Suprapubic skin (tissue), 3 donors: ENCODE data around the gene F11.

Source experiments
- POLR2A ChIP-seq, 2 donors: fragments of 450-650 bp; IDR thresholded peaks; one replicate each; pipeline ENCODE4 v1.6.1; 2017; ENCODE audit warnings: antibody characterized with exemption in 2 of 2, mild to moderate bottlenecking in 2 of 2, moderate library complexity in 2 of 2
- TF ChIP-seq, protein P1 (sequence below), 2 donors: fragments of 200-600 bp in 1 of 2; fragments of 450-650 bp in 1 of 2; sonication (generic) in 1 of 2; IDR thresholded peaks; one replicate each; pipeline ENCODE4 v1.5.1; 2016 to 2019; ENCODE audit warnings: antibody characterized with exemption in 2 of 2, mild to moderate bottlenecking in 1 of 2, moderate library complexity in 1 of 2

- no peak for TF ChIP-seq POLR2A (IDR thresholded peaks at IDR 0.05)
- TF ChIP-seq, protein P1, sequence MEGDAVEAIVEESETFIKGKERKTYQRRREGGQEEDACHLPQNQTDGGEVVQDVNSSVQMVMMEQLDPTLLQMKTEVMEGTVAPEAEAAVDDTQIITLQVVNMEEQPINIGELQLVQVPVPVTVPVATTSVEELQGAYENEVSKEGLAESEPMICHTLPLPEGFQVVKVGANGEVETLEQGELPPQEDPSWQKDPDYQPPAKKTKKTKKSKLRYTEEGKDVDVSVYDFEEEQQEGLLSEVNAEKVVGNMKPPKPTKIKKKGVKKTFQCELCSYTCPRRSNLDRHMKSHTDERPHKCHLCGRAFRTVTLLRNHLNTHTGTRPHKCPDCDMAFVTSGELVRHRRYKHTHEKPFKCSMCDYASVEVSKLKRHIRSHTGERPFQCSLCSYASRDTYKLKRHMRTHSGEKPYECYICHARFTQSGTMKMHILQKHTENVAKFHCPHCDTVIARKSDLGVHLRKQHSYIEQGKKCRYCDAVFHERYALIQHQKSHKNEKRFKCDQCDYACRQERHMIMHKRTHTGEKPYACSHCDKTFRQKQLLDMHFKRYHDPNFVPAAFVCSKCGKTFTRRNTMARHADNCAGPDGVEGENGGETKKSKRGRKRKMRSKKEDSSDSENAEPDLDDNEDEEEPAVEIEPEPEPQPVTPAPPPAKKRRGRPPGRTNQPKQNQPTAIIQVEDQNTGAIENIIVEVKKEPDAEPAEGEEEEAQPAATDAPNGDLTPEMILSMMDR (IDR thresholded peaks at IDR 0.05) = no peak
Observed at GRCh38 chr4:186291256-186291890, 25.4 kb downstream of the F11 start.
